GM23338 (cell line): Measurements from ENCODE around the gene SCNN1A.

Source experiments
- CREB1 ChIP-seq: fragments of 250-450 bp; sonication (Bioruptor Pico); IDR thresholded peaks from 2 replicates; pipeline ENCODE4 v1.5.0; 2020; ENCODE audit warnings: low read depth, mild to moderate bottlenecking, moderate library complexity
- EZH2 ChIP-seq: fragments of 200-600 bp; sonication (generic); IDR thresholded peaks from one replicate; pipeline ENCODE4 v1.8.0; 2017; ENCODE audit warnings: antibody characterized with exemption, mild to moderate bottlenecking, low read depth; ENCODE audit not compliant: unreplicated experiment
- EZH2phosphoT487 ChIP-seq: fragments of 200-600 bp; sonication (generic); IDR thresholded peaks from one replicate; pipeline ENCODE4 v1.8.1; 2018; ENCODE audit warnings: antibody characterized with exemption; ENCODE audit not compliant: unreplicated experiment
- JUNB ChIP-seq: IDR thresholded peaks from one replicate; pipeline ENCODE4 v1.6.1; 2016; ENCODE audit warnings: antibody characterized with exemption; ENCODE audit not compliant: unreplicated experiment
- POLR2AphosphoS5 ChIP-seq: IDR thresholded peaks from 2 replicates; pipeline ENCODE4 v1.6.1; 2016; ENCODE audit warnings: antibody characterized with exemption, low read depth
- STAT1 ChIP-seq: IDR thresholded peaks from one replicate; pipeline ENCODE4 v1.6.1; 2016; ENCODE audit warnings: antibody characterized with exemption; ENCODE audit not compliant: unreplicated experiment
- ZNF331 ChIP-seq: fragments of 250-450 bp; sonication (Bioruptor Pico); IDR thresholded peaks from 2 replicates; pipeline ENCODE4 v1.5.0; 2020; ENCODE audit warnings: low read depth, mild to moderate bottlenecking, moderate library complexity
- TF ChIP-seq, protein P1 (sequence below), 2 experiments: fragments of 200-600 bp in 1 of 2; sonication (generic) in 1 of 2; conservative IDR thresholded peaks; 2 replicates each; pipeline versions ENCODE4 v1.5.1 to v1.6.1; 2016 to 2017; ENCODE audit warnings: antibody characterized with exemption in 2 of 2, low read depth in 2 of 2, mild to moderate bottlenecking in 2 of 2, moderate library complexity in 1 of 2
- TF ChIP-seq, protein P2 (sequence below): IDR thresholded peaks from one replicate; pipeline ENCODE4 v1.6.1; 2018; ENCODE audit warnings: antibody characterized with exemption; ENCODE audit not compliant: unreplicated experiment
- TF ChIP-seq, protein P3 (sequence below): IDR thresholded peaks from 2 replicates; pipeline ENCODE4 v1.6.1; 2016; ENCODE audit warnings: antibody characterized with exemption

DNA sequence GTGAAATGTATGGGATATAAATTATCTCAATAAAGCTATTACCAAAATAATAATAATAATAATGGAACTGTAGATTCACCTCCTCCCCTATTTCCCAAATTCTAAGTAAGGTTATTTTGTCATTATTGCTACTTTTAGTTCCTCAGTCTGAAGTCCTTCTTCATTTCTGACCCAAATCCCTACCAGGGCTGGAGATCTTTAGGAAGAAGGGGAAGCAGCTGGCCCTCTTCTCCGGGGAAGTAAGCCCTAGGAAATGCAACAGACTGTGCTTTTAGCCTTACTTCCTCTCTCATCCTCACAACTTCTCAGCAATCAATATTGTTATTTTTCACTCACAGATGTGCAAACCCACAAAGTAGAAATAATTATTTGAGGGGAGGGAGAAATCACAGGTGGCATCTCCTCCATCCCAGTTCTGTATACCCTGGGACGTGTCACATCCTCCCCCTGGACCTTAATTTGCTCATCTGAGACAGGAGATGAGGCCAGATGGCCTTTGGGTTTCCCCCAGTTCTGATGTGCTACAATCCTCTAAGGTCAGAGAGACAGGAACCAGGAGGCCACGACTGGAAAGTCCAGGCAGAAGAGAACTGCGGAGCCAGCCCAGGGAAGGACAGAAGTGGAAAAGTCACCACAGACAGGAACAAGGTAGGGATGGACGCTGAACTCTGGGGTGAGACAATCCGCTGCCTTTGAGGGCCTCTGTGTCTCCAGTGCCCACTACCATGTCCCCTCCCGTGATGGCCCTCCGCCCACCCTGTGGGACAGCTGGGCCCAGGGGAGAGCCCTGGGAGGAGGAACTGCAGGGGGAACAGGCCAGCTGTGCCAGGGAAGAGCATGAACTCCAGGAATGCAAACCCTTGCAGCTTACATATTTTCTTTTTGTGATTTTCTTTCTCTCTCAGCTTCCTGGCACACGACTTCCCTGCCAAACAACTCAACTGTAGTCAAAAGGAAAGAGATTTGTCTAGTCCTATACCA, 22.9 kb downstream of the SCNN1A start:
- TF ChIP-seq, protein P1, sequence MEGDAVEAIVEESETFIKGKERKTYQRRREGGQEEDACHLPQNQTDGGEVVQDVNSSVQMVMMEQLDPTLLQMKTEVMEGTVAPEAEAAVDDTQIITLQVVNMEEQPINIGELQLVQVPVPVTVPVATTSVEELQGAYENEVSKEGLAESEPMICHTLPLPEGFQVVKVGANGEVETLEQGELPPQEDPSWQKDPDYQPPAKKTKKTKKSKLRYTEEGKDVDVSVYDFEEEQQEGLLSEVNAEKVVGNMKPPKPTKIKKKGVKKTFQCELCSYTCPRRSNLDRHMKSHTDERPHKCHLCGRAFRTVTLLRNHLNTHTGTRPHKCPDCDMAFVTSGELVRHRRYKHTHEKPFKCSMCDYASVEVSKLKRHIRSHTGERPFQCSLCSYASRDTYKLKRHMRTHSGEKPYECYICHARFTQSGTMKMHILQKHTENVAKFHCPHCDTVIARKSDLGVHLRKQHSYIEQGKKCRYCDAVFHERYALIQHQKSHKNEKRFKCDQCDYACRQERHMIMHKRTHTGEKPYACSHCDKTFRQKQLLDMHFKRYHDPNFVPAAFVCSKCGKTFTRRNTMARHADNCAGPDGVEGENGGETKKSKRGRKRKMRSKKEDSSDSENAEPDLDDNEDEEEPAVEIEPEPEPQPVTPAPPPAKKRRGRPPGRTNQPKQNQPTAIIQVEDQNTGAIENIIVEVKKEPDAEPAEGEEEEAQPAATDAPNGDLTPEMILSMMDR (conservative IDR thresholded peaks at IDR 0.05; ENCODE audit: low read depth in 2 of 2), result no peak
- TF ChIP-seq EZH2, result no peak
- TF ChIP-seq EZH2phosphoT487, result no peak
- TF ChIP-seq, protein P2, sequence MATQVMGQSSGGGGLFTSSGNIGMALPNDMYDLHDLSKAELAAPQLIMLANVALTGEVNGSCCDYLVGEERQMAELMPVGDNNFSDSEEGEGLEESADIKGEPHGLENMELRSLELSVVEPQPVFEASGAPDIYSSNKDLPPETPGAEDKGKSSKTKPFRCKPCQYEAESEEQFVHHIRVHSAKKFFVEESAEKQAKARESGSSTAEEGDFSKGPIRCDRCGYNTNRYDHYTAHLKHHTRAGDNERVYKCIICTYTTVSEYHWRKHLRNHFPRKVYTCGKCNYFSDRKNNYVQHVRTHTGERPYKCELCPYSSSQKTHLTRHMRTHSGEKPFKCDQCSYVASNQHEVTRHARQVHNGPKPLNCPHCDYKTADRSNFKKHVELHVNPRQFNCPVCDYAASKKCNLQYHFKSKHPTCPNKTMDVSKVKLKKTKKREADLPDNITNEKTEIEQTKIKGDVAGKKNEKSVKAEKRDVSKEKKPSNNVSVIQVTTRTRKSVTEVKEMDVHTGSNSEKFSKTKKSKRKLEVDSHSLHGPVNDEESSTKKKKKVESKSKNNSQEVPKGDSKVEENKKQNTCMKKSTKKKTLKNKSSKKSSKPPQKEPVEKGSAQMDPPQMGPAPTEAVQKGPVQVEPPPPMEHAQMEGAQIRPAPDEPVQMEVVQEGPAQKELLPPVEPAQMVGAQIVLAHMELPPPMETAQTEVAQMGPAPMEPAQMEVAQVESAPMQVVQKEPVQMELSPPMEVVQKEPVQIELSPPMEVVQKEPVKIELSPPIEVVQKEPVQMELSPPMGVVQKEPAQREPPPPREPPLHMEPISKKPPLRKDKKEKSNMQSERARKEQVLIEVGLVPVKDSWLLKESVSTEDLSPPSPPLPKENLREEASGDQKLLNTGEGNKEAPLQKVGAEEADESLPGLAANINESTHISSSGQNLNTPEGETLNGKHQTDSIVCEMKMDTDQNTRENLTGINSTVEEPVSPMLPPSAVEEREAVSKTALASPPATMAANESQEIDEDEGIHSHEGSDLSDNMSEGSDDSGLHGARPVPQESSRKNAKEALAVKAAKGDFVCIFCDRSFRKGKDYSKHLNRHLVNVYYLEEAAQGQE, result no peak
- no peak for TF ChIP-seq POLR2AphosphoS5
- TF ChIP-seq CREB1 (CRISPR knock-in tag), result no peak
- no peak for TF ChIP-seq STAT1
- TF ChIP-seq ZNF331, result no peak
- TF ChIP-seq, protein P3, sequence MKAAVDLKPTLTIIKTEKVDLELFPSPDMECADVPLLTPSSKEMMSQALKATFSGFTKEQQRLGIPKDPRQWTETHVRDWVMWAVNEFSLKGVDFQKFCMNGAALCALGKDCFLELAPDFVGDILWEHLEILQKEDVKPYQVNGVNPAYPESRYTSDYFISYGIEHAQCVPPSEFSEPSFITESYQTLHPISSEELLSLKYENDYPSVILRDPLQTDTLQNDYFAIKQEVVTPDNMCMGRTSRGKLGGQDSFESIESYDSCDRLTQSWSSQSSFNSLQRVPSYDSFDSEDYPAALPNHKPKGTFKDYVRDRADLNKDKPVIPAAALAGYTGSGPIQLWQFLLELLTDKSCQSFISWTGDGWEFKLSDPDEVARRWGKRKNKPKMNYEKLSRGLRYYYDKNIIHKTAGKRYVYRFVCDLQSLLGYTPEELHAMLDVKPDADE, result no peak
- no peak for TF ChIP-seq JUNB
